Hepatocyte (in vitro differentiated cells): ENCODE measurements around the gene ZNF385D. TPM values are rescaled to one million over a fixed set of nuclear protein-coding genes. Genes with fewer than 3 reads are reported as not detected.

Experiments used
- DNase-seq: peaks from one replicate; pipeline ENCODE4 v3.0.0-alpha.2; 2016; ENCODE audit warnings: low spot score
- H2AFZ ChIP-seq: fragments of 200-600 bp; sonication (generic); 2 replicates; pipeline ENCODE4 v1.6.0; 2016; ENCODE audit warnings: antibody characterized with exemption, mild to moderate bottlenecking
- H3K27ac ChIP-seq: fragments of 200-600 bp; sonication (generic); 2 replicates; pipeline ENCODE4 v1.5.1; 2016; ENCODE audit warnings: mild to moderate bottlenecking
- H3K27me3 ChIP-seq: fragments of 200-600 bp; sonication (generic); 2 replicates; pipeline ENCODE4 v1.6.1; 2016
- H3K36me3 ChIP-seq: fragments of 200-600 bp; sonication (generic); replicated peaks from 2 replicates; pipeline ENCODE4 v1.5.1; 2016; ENCODE audit warnings: low read depth; ENCODE audit not compliant: insufficient read depth
- H3K4me1 ChIP-seq: fragments of 200-600 bp; sonication (generic); 2 replicates; pipeline ENCODE4 v1.5.1; 2016; ENCODE audit warnings: mild to moderate bottlenecking, moderate library complexity; ENCODE audit not compliant: insufficient read depth
- H3K4me2 ChIP-seq: fragments of 200-600 bp; sonication (generic); 2 replicates; pipeline ENCODE4 v1.6.0; 2016
- H3K4me3 ChIP-seq: fragments of 200-600 bp; sonication (generic); 2 replicates; pipeline ENCODE4 v1.5.1; 2016; ENCODE audit warnings: mild to moderate bottlenecking
- H3K79me2 ChIP-seq: fragments of 200-600 bp; sonication (generic); 2 replicates; pipeline ENCODE4 v1.6.0; 2017; ENCODE audit warnings: mild to moderate bottlenecking
- H3K9me2 ChIP-seq: fragments of 200-600 bp; sonication (generic); replicated peaks from 2 replicates; pipeline ENCODE4 v1.6.0; 2017; ENCODE audit warnings: mild to moderate bottlenecking; ENCODE audit not compliant: insufficient read depth
- H3K9me3 ChIP-seq: fragments of 200-600 bp; sonication (generic); 2 replicates; pipeline ENCODE4 v1.5.1; 2016; ENCODE audit warnings: low read depth, mild to moderate bottlenecking
- H4K20me1 ChIP-seq: fragments of 200-600 bp; sonication (generic); 2 replicates; pipeline ENCODE4 v1.6.0; 2016; ENCODE audit warnings: mild to moderate bottlenecking; ENCODE audit not compliant: insufficient read depth, poor library complexity, severe bottlenecking
- CTCF ChIP-seq: fragments of 200-600 bp; sonication (generic); IDR thresholded peaks from 2 replicates; pipeline ENCODE4 v1.5.1; 2016; ENCODE audit warnings: antibody characterized with exemption, mild to moderate bottlenecking; ENCODE audit not compliant: poor library complexity
- EZH2 ChIP-seq: fragments of 200-600 bp; sonication (generic); IDR thresholded peaks from 2 replicates; pipeline ENCODE4 v1.6.1; 2016; ENCODE audit warnings: antibody characterized with exemption, mild to moderate bottlenecking, borderline replicate concordance
- EZH2phosphoT487 ChIP-seq: fragments of 200-600 bp; sonication (generic); IDR thresholded peaks from one replicate; pipeline ENCODE4 v1.6.1; 2018; ENCODE audit warnings: antibody characterized with exemption, mild to moderate bottlenecking, low read depth, moderate library complexity; ENCODE audit not compliant: unreplicated experiment, severe bottlenecking
- WGBS: methylation state at CpG from one replicate; pipeline ENCODE4 v1.1.6; 2016; ENCODE audit warnings: low lambda C conversion rate; ENCODE audit errors: missing lambda C conversion rate; 5-methylcytosine and 5-hydroxymethylcytosine counted together
- polyA plus RNA-seq: library from polyadenylated mRNA; unstranded; fragments of >200 nt; fragmentation: Nextera tagmentation; extraction: Ambion mirVana; gene quantifications from 2 replicates; pipeline ENCODE4 v1.2.1, GENCODE V29; 2016
- total RNA-seq: library from RNA; depleted of rRNA; stranded (reverse); fragments of >200 nt; gene quantifications from 2 replicates; pipeline ENCODE4 v1.2.3, GENCODE V29; 2014

The ZNF385D gene
- total RNA-seq = 2.9 and 4.9 TPM in 2 replicates
- polyA plus RNA-seq = 7.4 and 8.5 TPM in 2 replicates

DNA sequence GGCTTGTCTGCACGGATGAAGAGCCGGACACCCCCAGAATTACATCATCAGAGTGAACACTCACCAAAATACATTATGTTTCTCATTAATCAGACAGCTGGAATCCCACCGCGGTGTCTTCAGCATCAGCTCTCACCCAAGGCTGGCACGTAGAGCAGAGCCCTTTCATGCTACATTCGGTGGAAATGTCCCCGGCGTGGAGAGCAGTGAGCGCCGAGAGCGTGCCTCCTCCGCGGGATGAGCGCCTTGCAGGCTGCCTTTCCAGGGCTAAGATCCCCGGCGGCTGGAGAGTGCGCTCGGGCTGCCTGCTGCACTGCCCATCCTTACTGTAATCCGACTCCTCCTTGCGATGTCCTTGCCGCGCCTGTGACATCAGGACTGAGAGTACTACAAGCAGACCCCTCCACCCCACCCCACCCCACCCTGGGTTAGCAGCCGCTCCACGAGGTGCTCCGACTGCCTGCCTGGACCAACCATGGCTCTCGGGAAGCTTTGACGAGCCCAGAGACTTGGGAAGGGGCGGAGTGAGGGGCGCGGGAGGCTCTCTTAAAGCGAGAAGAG, at the start of gene ZNF385D:
Gene ZNF385D, minus strand, starts transcription at position 380 of the 561 bp plus-strand sequence. Its CDS starts 294 bp downstream, at position 86.
- H3K36me3 ChIP-seq = no peaks in the 10 kb centered on the region
- H3K27me3 ChIP-seq = peaks cover 25% of the 10 kb centered on the region
- H3K27ac ChIP-seq = peak within 1 kb of the TSS; percentile 7
- 3% methylated on average over 29 of the region's 31 CpGs for WGBS
- H3K4me1 ChIP-seq = no peaks in the 10 kb centered on the region
- peak within 1 kb of the TSS; percentile 80 for H3K4me2 ChIP-seq
- H2AFZ ChIP-seq = peak within 1 kb of the TSS; percentile 49
- no peaks in the 10 kb centered on the region for H3K9me2 ChIP-seq
- H3K9me3 ChIP-seq = no peaks in the 10 kb centered on the region
- peak within 1 kb of the TSS; percentile 28 for H3K4me3 ChIP-seq
- DNase-seq = peak; percentile 69
- TF ChIP-seq EZH2phosphoT487 = no peak
- no peak for TF ChIP-seq CTCF
- TF ChIP-seq EZH2 = no peak
- H3K79me2 ChIP-seq = peaks cover 18% of the 10 kb centered on the region
- peaks cover 5% of the 10 kb centered on the region for H4K20me1 ChIP-seq

DNA sequence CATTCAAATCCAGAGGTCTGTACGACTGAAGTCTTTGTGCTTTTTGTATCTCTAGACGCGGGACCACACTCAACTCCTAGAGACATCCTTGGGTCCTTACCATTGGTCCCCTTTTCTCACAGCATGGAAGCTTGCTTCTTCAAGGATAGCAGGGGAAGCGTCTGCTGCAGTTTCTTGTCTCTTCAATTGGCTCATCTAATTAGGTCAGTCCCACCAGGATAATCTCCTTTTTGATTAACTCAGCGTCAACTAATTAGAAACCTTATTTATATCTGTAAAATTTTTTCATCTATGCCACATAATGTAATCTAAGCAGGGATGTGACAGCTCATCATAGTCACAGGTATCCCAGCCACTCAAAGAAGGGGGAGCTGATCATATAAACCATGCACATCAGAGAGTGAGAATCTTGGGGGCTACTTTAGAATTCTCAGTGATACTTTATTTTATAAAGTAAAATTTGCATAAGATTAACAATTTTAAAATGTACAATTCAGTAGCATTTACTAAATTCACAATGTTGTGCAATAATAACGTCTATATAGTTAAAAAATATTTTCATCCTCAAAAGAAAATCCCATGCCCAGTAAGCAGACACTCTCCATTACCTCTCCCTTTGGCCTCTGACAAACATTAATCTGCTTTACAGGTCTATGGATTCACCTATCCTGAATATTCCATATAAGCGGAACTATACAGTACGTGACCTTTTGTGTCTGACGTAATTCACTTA, 47.5 kb upstream of the ZNF385D start:
- Histone ChIP-seq H3K4me3 (no peak overlapping the region), H4K20me1 (no peaks in the 10 kb centered on the region), H3K36me3 (no peaks in the 10 kb centered on the region), H3K9me3 (peaks cover 7% of the 10 kb centered on the region), H3K9me2 (no peaks in the 10 kb centered on the region), H3K4me2 (no peak overlapping the region), H2AFZ (no peak overlapping the region), H3K4me1 (no peaks in the 10 kb centered on the region), H3K27me3 (no peaks in the 10 kb centered on the region), H3K79me2 (no peaks in the 10 kb centered on the region), H3K27ac (no peak overlapping the region)
- TF ChIP-seq EZH2phosphoT487 (no peak), EZH2 (no peak), CTCF (no peak)
- no peak for DNase-seq
- WGBS = 94% methylated on average over 9 of the region's 9 CpGs

DNA sequence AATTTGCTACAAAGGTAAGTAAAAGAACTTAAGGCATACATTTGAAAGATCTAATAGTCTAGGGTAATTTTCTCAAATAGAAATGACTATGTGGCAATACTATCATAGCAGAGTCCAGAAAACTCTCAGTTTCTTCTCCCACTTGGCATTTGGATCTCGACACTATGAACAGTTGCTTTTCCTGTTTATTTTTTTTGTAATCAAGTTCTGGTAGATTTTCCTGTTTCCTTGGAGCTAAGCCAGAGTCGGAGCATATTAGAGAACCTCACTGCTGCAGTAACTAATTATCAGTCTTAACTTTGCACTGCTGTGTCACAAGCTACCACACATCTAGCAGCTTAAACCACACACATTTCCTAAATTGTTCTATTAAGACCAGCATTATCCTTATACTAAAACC, 44.9 kb upstream of the ZNF385D start:
- 47% methylated on average over 2 of the region's 2 CpGs for WGBS
- H3K36me3 ChIP-seq = no peaks in the 10 kb centered on the region
- DNase-seq = no peak
- H3K4me1 ChIP-seq = no peaks in the 10 kb centered on the region
- no peak overlapping the region for H2AFZ ChIP-seq
- TF ChIP-seq EZH2 (no peak), EZH2phosphoT487 (no peak), CTCF (no peak)
- no peak overlapping the region for H3K4me3 ChIP-seq
- no peak overlapping the region for H3K27ac ChIP-seq
- no peaks in the 10 kb centered on the region for H3K79me2 ChIP-seq
- no peaks in the 10 kb centered on the region for H3K9me2 ChIP-seq
- no peaks in the 10 kb centered on the region for H4K20me1 ChIP-seq
- H3K27me3 ChIP-seq = no peaks in the 10 kb centered on the region
- H3K4me2 ChIP-seq = no peak overlapping the region
- H3K9me3 ChIP-seq = peaks cover 7% of the 10 kb centered on the region
